ENCODE data around the gene ZSWIM8. TPM values are rescaled to one million over a fixed set of nuclear protein-coding genes. Genes with fewer than 3 reads are reported as not detected.

ZSWIM8 gene
- total and polyA plus RNA-seq, 2 donors (not counting 3 experiments of a cell fraction or from before 2014, with no cell fraction given): 111 to 230 TPM

- peaks cover 17% of the 10 kb centered on the region for H3K4me1 ChIP-seq (ENCODE audit: control insufficient read depth, extremely low read depth, insufficient read depth, low read length)
- H3K9ac ChIP-seq (replicated peaks; ENCODE audit: extremely low read depth, insufficient read depth, low read length): peak overlapping the region; percentile 99
- peak overlapping the region; percentile 95 for H3K4me2 ChIP-seq (ENCODE audit: insufficient read depth, low read length)
- H3K9me1 ChIP-seq (replicated peaks; ENCODE audit: control insufficient read depth, extremely low read depth, insufficient read depth, low read length): no peaks in the 10 kb centered on the region
- H3K4me3 ChIP-seq (replicated peaks in 1 of 3; ENCODE audit: insufficient read depth in 1 of 3, low read depth in 1 of 3, low read length in 3 of 3): peak overlapping the region; percentile 75 to 87 (median 77)
- CTCF ChIA-PET: interaction anchor here (1.5 kb wide), 1 partner anchor 135 kb away, joined by 4 read pairs; no protein-coding TSS in a partner anchor
- POLR2A ChIA-PET: interaction anchor here (0.6 to 1.2 kb wide), 2 partner anchors 12 to 16 kb away, joined by 3 to 4 read pairs; no protein-coding TSS in a partner anchor
- peaks cover 0 to 8% of the 10 kb centered on the region in 2 experiments for H3K36me3 ChIP-seq (ENCODE audit: control insufficient read depth in 2 of 2, extremely low read depth in 1 of 2, insufficient read depth in 2 of 2, low read length in 2 of 2)
- DNase-seq (ENCODE audit: low read depth, low spot score) (no peak), FAIRE-seq (no peak)
- TF ChIP-seq POLR2AphosphoS5 (IDR thresholded peaks at IDR 0.05; ENCODE audit: insufficient read depth, low read depth, low read length): no peak
- TF ChIP-seq MAX (IDR thresholded peaks at IDR 0.05; ENCODE audit: insufficient read depth, insufficient read length): no peak
- TF ChIP-seq FOS (IDR thresholded peaks at IDR 0.05; ENCODE audit: borderline replicate concordance, insufficient read depth, low read length): no peak
- no peak for TF ChIP-seq CTCF (IDR thresholded peaks at IDR 0.05; ENCODE audit: extremely low read depth in 1 of 2, insufficient read depth in 1 of 2, low read depth in 1 of 2, low read length in 2 of 2)
- no peak for TF ChIP-seq GATA2 (IDR thresholded peaks at IDR 0.05; ENCODE audit: insufficient read depth, insufficient read length, low read depth, low read length)
- TF ChIP-seq EZH2 (IDR thresholded peaks at IDR 0.05; ENCODE audit: borderline replicate concordance, low read depth, low read length, severe bottlenecking): no peak
- TF ChIP-seq JUN (IDR thresholded peaks at IDR 0.05; ENCODE audit: borderline replicate concordance, insufficient read depth, insufficient read length, low read depth): no peak
- TF ChIP-seq MYC (IDR thresholded peaks at IDR 0.05; ENCODE audit: low read depth, low read length): no peak
- TF ChIP-seq POLR2A (IDR thresholded peaks at IDR 0.05; ENCODE audit: low read depth, low read length): no peak
- no peaks in the 10 kb centered on the region for H3K9me3 ChIP-seq (replicated peaks; ENCODE audit: control insufficient read depth, insufficient read depth, low read length)
- peaks cover 42% of the 10 kb centered on the region for H3K79me2 ChIP-seq (ENCODE audit: control insufficient read depth, insufficient read depth, low read length)
- intact Hi-C loops (cut with micrococcal nuclease) (loop anchor here (1.0 kb wide), 2 partner anchors 14 to 28 kb away; a partner anchor contains a TSS), dilution Hi-C loops (cut with MboI; ENCODE audit: extremely low pct_ligation_motif_present, low sequenced_read_pairs) (no loop called here)
- H3K27ac ChIP-seq (ENCODE audit: insufficient read depth, low read depth, low read length): peak overlapping the region; percentile 97
- TSS peak; percentile 74 for BruUV-seq (replicated peaks)
- peak overlapping the region; percentile 72 for H2AFZ ChIP-seq (ENCODE audit: low read depth, low read length)
- no peaks in the 10 kb centered on the region for H3K27me3 ChIP-seq (ENCODE audit: control insufficient read depth in 2 of 2, insufficient read depth in 2 of 2, low read length in 2 of 2)
- H4K20me1 ChIP-seq (replicated peaks; ENCODE audit: control insufficient read depth, extremely low read depth, insufficient read depth, low read length): no peaks in the 10 kb centered on the region
These were observed 40.8 kb upstream of the ZSWIM8 start for GRCh38 chr10:73744664-73744975.
